Neuronal stem cell (in vitro differentiated cells): Measurements from ENCODE around the gene MACROD2.

Experiments
- DNase-seq: peaks from one replicate; pipeline ENCODE4 v3.0.0-alpha.2; 2013; ENCODE audit warnings: low spot score
- H2AFZ ChIP-seq: one replicate; pipeline ENCODE4 v1.6.1; 2013; ENCODE audit warnings: mild to moderate bottlenecking, low read length, inconsistent platforms
- H2AK5ac ChIP-seq: 2 replicates; pipeline ENCODE4 v1.6.1; 2013; ENCODE audit warnings: low read depth, mild to moderate bottlenecking, inconsistent platforms, low read length, moderate library complexity, mixed read lengths
- H2BK120ac ChIP-seq: 2 replicates; pipeline ENCODE4 v1.6.1; 2013; ENCODE audit warnings: low read depth, mild to moderate bottlenecking, inconsistent platforms, low read length, moderate library complexity, mixed read lengths
- H2BK12ac ChIP-seq: one replicate; pipeline ENCODE4 v1.6.1; 2013; ENCODE audit warnings: low read length, inconsistent platforms
- H2BK15ac ChIP-seq: 2 replicates; pipeline ENCODE4 v1.6.1; 2013; ENCODE audit warnings: mild to moderate bottlenecking, low read length, inconsistent platforms, mixed read lengths
- H2BK5ac ChIP-seq: one replicate; pipeline ENCODE4 v1.6.1; 2013; ENCODE audit warnings: inconsistent platforms, mild to moderate bottlenecking, low read length, moderate library complexity
- H3K14ac ChIP-seq: one replicate; pipeline ENCODE4 v1.6.1; 2013; ENCODE audit warnings: low read length, inconsistent platforms
- H3K18ac ChIP-seq: 2 replicates; pipeline ENCODE4 v1.6.1; 2013; ENCODE audit warnings: low read length, inconsistent platforms
- H3K23ac ChIP-seq: 2 replicates; pipeline ENCODE4 v1.6.1; 2013; ENCODE audit warnings: low read depth, mild to moderate bottlenecking, mixed read lengths, low read length, inconsistent platforms; ENCODE audit not compliant: poor library complexity
- H3K27ac ChIP-seq: replicated peaks from 3 replicates; pipeline ENCODE4 v1.5.1; 2013; ENCODE audit warnings: low read length, inconsistent platforms
- H3K27me3 ChIP-seq, 3 experiments: 2 replicates each; pipeline ENCODE4 v1.6.1; 2013; ENCODE audit warnings: low read length in 3 of 3, mild to moderate bottlenecking in 2 of 3, inconsistent platforms in 1 of 3, low read depth in 1 of 3, mixed read lengths in 1 of 3, moderate library complexity in 1 of 3; ENCODE audit not compliant: control insufficient read depth in 3 of 3, insufficient read depth in 3 of 3
- H3K36me3 ChIP-seq, 2 donors: replicated peaks in 1 of 2; 2 replicates each; pipeline ENCODE4 v1.6.1; 2013; ENCODE audit warnings: low read length in 2 of 2; ENCODE audit not compliant: control insufficient read depth in 2 of 2, insufficient read depth in 2 of 2
- H3K4ac ChIP-seq: 2 replicates; pipeline ENCODE4 v1.6.1; 2013; ENCODE audit warnings: inconsistent platforms, mild to moderate bottlenecking, low read length, moderate library complexity
- H3K4me1 ChIP-seq, 2 donors: 1 replicate in 1 of 2; 2 replicates in 1 of 2; pipeline ENCODE4 v1.6.1; 2013; ENCODE audit warnings: low read length in 2 of 2, low read depth in 1 of 2; ENCODE audit not compliant: control insufficient read depth in 2 of 2, insufficient read depth in 1 of 2
- H3K4me2 ChIP-seq: one replicate; pipeline ENCODE4 v1.6.1; 2013; ENCODE audit warnings: mild to moderate bottlenecking, low read length, inconsistent platforms; ENCODE audit not compliant: insufficient read depth, poor library complexity, severe bottlenecking
- H3K4me3 ChIP-seq, 2 donors: 2 replicates each; pipeline ENCODE4 v1.5.1; 2013; ENCODE audit warnings: low read length in 2 of 2, mild to moderate bottlenecking in 2 of 2, inconsistent platforms in 1 of 2, moderate library complexity in 1 of 2
- H3K79me1 ChIP-seq: one replicate; pipeline ENCODE4 v1.6.1; 2013; ENCODE audit warnings: low read depth, mild to moderate bottlenecking, inconsistent platforms, low read length, moderate library complexity
- H3K9ac ChIP-seq: one replicate; pipeline ENCODE4 v1.6.1; 2013; ENCODE audit warnings: mild to moderate bottlenecking, low read depth, low read length, inconsistent platforms; ENCODE audit not compliant: poor library complexity
- H3K9me3 ChIP-seq, 2 donors: replicated peaks in 1 of 2; 2 replicates each; pipeline versions ENCODE3 to v1.6.1; 2013; ENCODE audit warnings: low read length in 2 of 2, mild to moderate bottlenecking in 2 of 2, inconsistent platforms in 1 of 2, low read depth in 1 of 2, mixed read lengths in 1 of 2, moderate library complexity in 1 of 2; ENCODE audit not compliant: control insufficient read depth in 2 of 2, insufficient read depth in 1 of 2
- H4K8ac ChIP-seq: one replicate; pipeline ENCODE4 v1.6.1; 2013; ENCODE audit warnings: low read depth, mild to moderate bottlenecking, inconsistent platforms, low read length, moderate library complexity
- H4K91ac ChIP-seq: one replicate; pipeline ENCODE4 v1.6.1; 2013; ENCODE audit warnings: low read length, low read depth, mild to moderate bottlenecking, inconsistent platforms; ENCODE audit not compliant: poor library complexity
- WGBS, 2 donors: extraction: QIAGEN DNeasy Blood & Tissue Kit; methylation state at CpG; one replicate each; pipeline ENCODE4 v1.1.7; 2013; ENCODE audit warnings: missing lambda C conversion rate in 2 of 2, mixed read lengths in 1 of 2; ENCODE audit not compliant: insufficient read length in 2 of 2, insufficient replicate concordance in 1 of 2; ENCODE audit errors: extremely low coverage in 2 of 2; 5-methylcytosine and 5-hydroxymethylcytosine counted together

The MACROD2 gene

DNA sequence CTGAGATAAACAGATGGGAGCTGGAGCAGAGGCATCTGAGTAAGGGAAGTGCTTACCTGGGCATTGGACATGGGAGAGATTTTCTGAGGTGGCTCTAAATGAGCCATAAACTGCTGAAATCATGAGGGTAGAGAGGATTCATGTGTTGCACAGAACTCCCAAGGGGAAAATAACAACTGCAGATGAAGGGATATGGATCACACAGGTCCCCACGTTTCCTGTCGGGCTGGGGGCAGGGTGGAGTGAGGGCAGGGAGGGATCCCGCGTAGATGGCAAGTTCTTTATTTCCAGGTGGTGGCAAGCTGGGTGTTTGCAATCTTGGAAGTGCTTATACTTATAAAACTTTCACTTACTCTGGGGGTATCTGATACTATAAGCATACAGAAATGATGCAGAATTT is 764.7 kb downstream of the MACROD2 start:
- H3K9ac ChIP-seq, result no peak overlapping the region
- DNase-seq, result no peak
- H4K8ac ChIP-seq, result no peak overlapping the region
- H2BK12ac ChIP-seq, result no peak overlapping the region
- H3K4ac ChIP-seq, result no peak overlapping the region
- no CpG with 5 or more reads among the region's 4 CpGs for WGBS, 2 donors
- H3K27ac ChIP-seq, result no peak overlapping the region
- H3K4me2 ChIP-seq, result no peak overlapping the region
- no peak overlapping the region for H2BK120ac ChIP-seq
- no peaks in the 10 kb centered on the region for H3K36me3 ChIP-seq
- H3K23ac ChIP-seq, result no peak overlapping the region
- H3K9me3 ChIP-seq, result no peaks in the 10 kb centered on the region
- H3K18ac ChIP-seq, result no peak overlapping the region
- H2AK5ac ChIP-seq, result no peak overlapping the region
- H3K14ac ChIP-seq, result no peak overlapping the region
- H2AFZ ChIP-seq, result no peak overlapping the region
- H4K91ac ChIP-seq, result no peak overlapping the region
- H2BK5ac ChIP-seq, result no peak overlapping the region
- H3K79me1 ChIP-seq, result no peaks in the 10 kb centered on the region
- no peaks in the 10 kb centered on the region for H3K4me1 ChIP-seq
- H3K4me3 ChIP-seq, result no peak overlapping the region
- H3K27me3 ChIP-seq, result no peaks in the 10 kb centered on the region
- H2BK15ac ChIP-seq, result no peak overlapping the region

DNA sequence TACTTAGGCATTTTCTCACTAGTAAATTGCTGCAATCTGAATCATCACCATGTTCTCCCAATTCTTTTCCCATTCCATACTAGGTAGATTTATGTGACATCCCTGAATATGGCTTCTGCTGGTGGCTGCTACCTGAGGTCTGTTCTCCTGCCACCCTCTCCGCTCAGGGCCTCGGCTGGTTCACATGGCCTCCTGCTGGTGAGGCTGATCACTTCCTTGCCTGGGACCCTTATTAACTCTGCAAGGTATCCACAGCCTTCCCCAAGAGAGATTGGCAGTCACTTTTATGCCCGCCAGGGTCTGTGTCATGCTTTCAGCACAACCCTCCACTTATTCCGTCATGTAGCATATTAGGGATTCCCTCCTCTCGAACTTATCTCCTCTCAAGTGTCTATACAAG is 766.6 kb downstream of the MACROD2 start:
- Histone ChIP-seq H3K23ac (no peak overlapping the region), H3K36me3 (no peaks in the 10 kb centered on the region), H3K4me3 (no peak overlapping the region), H4K91ac (no peak overlapping the region), H2BK120ac (no peak overlapping the region), H3K14ac (no peak overlapping the region), H2BK15ac (no peak overlapping the region), H3K4ac (no peak overlapping the region), H3K9me3 (no peaks in the 10 kb centered on the region), H2BK12ac (no peak overlapping the region), H3K27me3 (no peaks in the 10 kb centered on the region), H3K4me1 (no peaks in the 10 kb centered on the region), H2AK5ac (no peak overlapping the region), H3K4me2 (no peak overlapping the region), H3K27ac (no peak overlapping the region), H3K79me1 (no peaks in the 10 kb centered on the region), H3K18ac (no peak overlapping the region), H2BK5ac (no peak overlapping the region), H2AFZ (no peak overlapping the region), H4K8ac (no peak overlapping the region), H3K9ac (no peak overlapping the region)
- DNase-seq, result no peak
- WGBS, 2 donors, result no CpG with 5 or more reads among the region's 5 CpGs

GRCh38 chr20:14764511-14765369 is 769.4 kb downstream of the MACROD2 start:
- H3K79me1 ChIP-seq, result no peaks in the 10 kb centered on the region

GRCh38 chr20:14765370-14765701 is 770.0 kb downstream of the MACROD2 start:
- no peaks in the 10 kb centered on the region for H3K36me3 ChIP-seq
- no peak overlapping the region for H2BK12ac ChIP-seq
- no peak overlapping the region for H2BK120ac ChIP-seq
- H3K4me2 ChIP-seq, result no peak overlapping the region
- no peak overlapping the region for H2AK5ac ChIP-seq
- no peak overlapping the region for H3K14ac ChIP-seq
- H2BK5ac ChIP-seq, result no peak overlapping the region
- H3K27ac ChIP-seq, result no peak overlapping the region
- no peak for DNase-seq
- no peak overlapping the region for H2BK15ac ChIP-seq
- no peak overlapping the region for H2AFZ ChIP-seq
- no peak overlapping the region for H3K23ac ChIP-seq
- H3K79me1 ChIP-seq, result no peaks in the 10 kb centered on the region
- WGBS, 2 donors, result no CpG with 5 or more reads among the region's 3 CpGs
- H3K4me1 ChIP-seq, result no peaks in the 10 kb centered on the region
- H3K9ac ChIP-seq, result no peak overlapping the region
- H3K4me3 ChIP-seq, result no peak overlapping the region
- H3K4ac ChIP-seq, result no peak overlapping the region
- no peak overlapping the region for H4K91ac ChIP-seq
- H3K18ac ChIP-seq, result no peak overlapping the region
- no peaks in the 10 kb centered on the region for H3K27me3 ChIP-seq
- no peaks in the 10 kb centered on the region for H3K9me3 ChIP-seq
- no peak overlapping the region for H4K8ac ChIP-seq

More at GRCh38 chr20:14764511-14765369, 769.4 kb downstream of the MACROD2 start:
- no peak overlapping the region for H3K18ac ChIP-seq
- H2BK120ac ChIP-seq, result no peak overlapping the region
- no peak overlapping the region for H2BK15ac ChIP-seq
- H2BK12ac ChIP-seq, result no peak overlapping the region
- H4K91ac ChIP-seq, result no peak overlapping the region
- no peak overlapping the region for H3K4me3 ChIP-seq
- H2BK5ac ChIP-seq, result no peak overlapping the region
- WGBS, 2 donors, result no CpG with 5 or more reads among the region's 6 CpGs
- no peaks in the 10 kb centered on the region for H3K4me1 ChIP-seq
- H3K23ac ChIP-seq, result no peak overlapping the region
- H3K4ac ChIP-seq, result no peak overlapping the region
- no peaks in the 10 kb centered on the region for H3K27me3 ChIP-seq
- no peak overlapping the region for H2AFZ ChIP-seq
- H3K9ac ChIP-seq, result no peak overlapping the region
- DNase-seq, result no peak
- no peaks in the 10 kb centered on the region for H3K36me3 ChIP-seq
- no peaks in the 10 kb centered on the region for H3K9me3 ChIP-seq
- H3K27ac ChIP-seq, result no peak overlapping the region
- H4K8ac ChIP-seq, result no peak overlapping the region
- H3K14ac ChIP-seq, result no peak overlapping the region
- no peak overlapping the region for H2AK5ac ChIP-seq
- no peak overlapping the region for H3K4me2 ChIP-seq
